GF-D8 (cell line): ENCODE results near the gene TLX2.
"Not testable (repeated sequence)": the region's sequence is repeated elsewhere in the genome, so short reads cannot be mapped to it uniquely, and the experiment has no call there.

Source experiments
- DNase-seq: peaks from one replicate; lab custom pipeline; 2025; lab: John Stamatoyannopoulos, UW

The TLX2 gene

DNA sequence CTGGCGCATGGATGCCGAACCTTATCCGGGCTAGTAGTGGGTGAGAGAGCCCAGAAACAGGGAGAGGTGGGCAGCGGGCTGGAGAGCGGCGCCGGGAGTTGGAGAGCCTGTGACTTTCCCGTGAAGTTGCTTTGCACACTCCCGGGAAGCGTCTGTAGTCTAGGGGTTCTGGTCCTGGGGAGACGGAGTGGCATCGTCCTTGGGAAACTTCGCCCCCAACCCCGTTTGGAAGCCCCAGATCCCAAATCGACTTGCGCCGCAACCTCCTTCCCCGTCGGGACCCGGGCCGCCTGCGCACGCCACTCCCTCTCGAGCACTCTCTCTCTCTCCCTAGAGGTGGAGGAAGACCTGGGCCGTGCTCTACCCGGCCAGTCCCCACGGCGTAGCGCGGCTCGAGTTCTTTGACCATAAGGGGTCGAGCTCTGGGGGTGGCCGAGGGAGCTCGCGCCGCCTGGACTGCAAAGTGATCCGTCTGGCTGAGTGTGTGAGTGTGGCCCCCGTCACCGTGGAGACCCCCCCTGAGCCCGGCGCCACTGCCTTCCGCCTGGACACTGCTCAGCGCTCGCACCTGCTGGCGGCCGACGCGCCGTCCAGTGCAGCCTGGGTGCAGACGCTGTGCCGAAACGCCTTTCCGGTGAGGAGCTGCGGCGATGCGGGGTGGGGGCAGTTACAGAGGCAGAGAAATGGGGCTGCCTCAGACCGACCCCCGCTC, 40.7 kb downstream of the TLX2 start:
- DNase-seq, result no peak

DNA sequence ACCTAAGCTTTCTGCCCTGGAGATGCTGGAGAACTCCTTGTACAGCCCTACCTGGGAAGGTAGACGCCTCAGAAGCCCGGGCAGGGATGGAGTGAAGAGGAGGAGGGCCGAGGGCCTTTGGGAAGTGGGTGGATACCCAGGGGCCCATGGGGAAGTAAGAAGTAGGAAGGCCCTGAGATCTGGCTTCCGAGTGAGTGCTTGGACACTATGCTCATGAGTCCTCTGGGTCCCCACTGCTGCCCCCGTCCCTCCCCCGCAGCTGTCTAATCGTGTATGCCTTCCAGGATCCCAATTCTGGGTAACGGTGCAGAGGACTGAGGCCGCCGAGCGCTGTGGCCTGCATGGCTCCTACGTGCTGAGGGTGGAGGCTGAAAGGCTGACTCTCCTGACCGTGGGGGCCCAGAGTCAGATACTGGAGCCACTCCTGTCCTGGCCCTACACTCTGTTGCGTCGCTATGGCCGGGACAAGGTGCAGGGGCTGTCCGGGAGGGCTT, 41.4 kb downstream of the TLX2 start:
- DNase-seq, result peak; percentile 36

DNA sequence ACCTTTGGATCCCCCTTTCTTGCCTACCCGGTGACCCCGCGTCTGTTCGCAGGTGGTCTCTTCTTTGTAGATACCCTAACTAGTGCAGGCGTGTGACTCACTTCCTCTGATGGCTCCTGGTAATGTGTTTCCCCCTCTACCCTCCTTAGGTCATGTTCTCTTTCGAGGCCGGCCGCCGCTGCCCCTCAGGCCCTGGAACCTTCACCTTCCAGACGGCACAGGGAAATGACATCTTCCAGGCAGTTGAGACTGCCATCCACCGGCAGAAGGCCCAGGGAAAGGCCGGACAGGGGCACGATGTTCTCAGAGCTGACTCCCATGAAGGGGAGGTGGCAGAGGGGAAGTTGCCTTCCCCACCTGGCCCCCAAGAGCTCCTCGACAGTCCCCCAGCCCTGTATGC, 41.9 kb downstream of the TLX2 start:
- no peak for DNase-seq

DNA sequence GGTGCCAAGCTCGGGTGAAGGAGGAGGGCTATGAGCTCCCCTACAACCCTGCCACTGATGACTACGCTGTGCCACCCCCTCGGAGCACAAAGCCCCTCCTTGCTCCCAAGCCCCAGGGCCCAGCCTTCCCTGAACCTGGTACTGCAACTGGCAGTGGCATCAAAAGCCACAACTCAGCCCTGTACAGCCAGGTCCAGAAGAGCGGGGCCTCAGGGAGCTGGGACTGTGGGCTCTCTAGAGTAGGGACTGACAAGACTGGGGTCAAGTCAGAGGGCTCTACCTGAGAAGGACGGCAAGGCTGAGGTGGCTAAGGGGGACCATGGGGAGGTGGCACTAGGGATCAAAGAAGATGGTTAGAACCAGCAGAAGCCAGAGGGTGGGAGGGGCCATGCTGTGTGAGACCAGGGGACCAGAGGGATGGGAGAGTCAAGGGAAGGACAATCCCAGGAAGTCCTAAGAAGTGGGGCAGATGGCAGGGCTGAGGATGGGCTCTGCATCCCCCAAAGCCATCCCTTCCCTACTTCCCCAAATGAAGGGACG, 42.7 kb downstream of the TLX2 start:
- no peak for DNase-seq

DNA sequence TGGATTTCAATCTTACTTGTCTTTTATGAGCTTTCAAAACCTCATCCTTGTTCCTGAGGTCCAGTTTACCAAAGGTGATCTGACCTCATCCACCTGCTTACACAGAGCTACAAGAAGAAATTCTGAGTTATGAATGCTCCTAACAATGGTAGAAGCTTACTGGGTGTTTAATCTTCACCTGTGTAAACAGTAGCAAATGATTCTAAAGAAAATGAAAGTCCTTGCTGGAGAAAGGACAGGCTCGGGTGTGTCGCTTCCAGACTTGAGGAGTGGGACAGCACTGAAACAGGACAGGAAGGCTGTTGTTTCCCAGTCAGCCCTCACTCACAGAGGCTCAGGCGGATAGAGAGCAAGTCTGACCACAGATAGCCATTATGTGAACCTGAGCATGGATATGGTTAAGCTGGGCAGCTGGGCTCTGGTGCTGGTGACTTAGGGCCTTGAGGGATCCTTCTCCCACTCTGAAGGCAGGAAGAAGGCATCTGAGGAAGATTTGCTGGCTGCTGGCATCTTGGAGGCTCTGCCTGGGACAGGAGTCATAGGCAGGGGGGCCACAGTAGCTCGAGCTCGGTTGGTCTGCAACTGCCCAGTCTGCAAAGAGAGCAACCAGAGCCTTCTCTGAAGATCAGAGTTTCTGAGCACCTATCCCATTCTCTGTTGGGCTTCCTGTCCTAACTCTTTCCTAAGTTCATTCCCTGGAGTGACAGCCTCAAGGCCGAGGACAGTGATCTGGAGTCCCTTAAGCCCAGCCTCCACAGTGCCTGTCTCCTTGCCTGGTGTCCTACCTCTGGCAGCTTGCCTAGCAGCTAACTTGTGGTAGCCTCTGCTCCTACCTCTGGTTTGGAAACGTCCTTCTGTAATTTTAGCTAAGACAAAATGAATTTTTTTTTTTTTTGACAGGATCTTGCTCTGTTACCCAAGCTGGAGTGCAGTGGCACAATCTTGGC, 44.3 kb downstream of the TLX2 start:
- DNase-seq, result no peak

DNA sequence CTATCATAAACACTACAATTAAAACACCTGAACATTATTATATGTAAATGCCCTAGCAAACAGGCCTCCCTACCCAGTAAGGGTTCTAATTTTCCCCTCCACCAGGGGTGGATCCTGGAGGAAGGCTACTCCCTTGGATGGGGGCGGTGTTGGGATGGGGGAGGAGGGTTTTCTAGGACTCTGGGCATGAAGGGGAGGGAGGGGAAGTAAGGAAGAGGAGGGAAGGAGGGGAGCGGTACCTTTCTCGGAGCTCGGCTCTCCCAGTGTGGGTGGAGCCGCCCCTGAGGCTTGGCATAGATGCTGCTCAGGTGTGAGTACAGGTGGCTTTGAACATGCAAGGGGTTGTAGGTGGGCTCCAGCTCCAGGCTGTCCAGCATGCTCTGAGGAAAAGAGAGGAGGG, 45.7 kb downstream of the TLX2 start:
- no peak for DNase-seq

DNA sequence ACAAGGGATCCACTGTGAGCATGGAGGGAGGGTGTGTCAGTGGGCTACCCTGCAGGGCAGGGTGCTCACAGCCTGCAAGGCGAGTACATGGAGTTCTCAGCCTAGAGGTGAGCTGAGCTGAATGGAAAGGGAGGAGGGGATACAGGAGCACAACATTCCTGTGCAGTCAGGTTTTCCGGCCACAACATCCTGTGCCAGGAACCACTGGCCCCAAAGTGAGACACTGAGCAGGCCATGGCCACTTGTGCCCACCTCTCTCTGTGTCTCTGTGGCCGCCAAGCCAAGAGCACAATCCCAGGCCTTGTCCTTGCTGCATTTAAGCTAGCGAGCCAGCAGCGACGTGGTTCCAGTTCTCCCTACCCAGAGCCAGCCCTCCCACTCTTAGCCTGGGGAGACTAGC, 46.3 kb downstream of the TLX2 start:
- DNase-seq, result no peak

DNA sequence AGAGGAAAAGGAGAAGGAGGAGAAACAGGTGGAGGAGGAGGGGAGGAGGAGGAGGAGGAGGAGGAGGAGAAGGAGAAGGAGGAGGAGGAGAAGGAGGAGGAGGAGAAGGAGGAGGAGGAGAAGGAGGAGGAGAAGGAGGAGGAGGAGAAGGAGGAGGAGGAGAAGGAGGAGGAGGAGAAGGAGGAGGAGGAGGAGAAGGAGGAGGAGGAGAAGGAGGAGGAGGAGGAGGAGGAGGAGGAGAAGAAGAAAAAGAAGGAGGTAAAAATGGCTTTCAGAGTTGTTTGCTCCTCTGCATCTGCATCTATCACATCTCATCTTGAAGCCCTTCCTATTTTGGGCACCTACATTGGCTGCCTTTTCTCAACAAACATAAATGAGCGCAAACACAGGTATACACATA, 46.8 kb downstream of the TLX2 start:
- not testable (repeated sequence) for DNase-seq

DNA sequence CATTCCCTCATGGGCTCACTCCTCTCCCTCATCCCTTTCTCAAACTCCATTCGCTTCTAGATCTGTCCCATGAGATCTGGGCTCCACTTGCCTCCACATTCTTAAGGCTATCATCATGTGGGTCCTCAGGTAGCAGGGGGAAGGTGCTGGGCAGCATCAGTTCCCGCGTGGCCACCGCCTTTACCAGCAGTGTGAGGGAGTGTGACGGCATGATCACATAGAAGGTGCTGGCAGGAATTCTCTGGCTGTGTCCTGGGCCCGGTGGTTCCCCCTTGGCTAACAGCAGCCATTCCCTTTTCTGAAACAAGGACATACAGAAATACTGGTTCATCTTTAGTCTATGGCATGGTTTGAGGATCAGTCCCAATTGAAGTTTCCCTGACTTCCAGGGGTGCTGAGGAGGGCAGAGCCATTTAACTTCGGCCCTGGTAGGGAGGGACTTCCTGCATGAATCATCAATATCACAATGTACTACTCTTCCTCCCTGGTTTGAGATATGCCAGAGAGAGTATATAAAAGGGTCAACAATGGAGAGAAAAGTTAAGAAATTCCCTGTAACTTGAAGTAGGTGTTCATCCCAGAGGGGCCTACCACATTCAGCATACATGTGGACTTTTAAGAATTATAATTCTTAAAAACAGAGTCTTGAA, 48.0 kb downstream of the TLX2 start:
- no peak for DNase-seq

DNA sequence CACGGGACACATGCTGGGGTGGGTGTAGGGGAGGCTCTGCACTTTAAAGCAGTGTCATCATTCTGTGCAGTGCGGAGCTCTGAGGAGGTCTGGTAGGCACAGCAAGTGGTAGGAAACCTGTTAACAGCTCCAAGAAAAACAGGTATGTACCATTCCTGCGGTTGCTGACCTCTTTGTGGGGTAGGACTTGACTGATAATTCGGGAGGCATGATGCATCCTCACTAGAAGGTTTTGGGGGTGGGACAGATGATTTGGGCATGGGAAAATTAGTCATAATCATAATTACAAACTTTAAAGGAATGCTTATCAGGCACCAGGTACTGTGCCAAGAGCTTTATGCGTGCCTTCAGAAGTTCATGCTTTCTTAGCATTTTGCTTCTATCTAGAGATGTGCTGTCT, 50.0 kb downstream of the TLX2 start:
- DNase-seq, result no peak

DNA sequence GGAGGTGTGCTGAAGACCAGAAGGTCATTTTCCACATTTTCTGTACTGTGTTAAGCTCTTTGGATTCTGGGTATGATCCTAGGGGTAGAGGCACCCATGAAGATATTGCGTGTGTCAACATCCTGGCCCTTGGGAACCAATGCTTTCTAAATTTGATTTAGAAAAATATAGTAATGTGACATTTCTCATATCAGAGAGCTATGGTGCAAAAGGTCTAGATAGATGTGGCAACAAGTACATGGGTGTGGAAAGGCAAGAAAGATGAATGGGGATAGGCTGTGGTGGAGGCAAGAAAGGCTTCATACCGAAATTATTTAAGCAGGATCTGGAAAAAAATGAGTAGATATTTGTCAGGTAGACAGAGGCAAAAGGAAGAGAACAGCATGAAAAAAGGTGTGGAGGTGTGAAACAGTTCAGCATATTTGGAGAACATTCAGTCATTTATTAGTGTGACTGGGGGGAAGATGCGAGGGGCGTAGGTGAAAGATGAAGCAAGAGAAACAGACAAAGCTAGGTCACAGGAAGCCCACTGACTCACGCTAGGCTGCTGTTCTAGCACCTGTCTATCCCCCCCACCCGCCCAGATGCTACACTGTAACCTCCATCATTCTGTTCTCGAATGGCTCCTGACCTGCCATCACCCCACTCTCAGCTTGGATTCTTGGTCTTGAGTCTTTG, 52.0 kb downstream of the TLX2 start:
- DNase-seq, result no peak

DNA sequence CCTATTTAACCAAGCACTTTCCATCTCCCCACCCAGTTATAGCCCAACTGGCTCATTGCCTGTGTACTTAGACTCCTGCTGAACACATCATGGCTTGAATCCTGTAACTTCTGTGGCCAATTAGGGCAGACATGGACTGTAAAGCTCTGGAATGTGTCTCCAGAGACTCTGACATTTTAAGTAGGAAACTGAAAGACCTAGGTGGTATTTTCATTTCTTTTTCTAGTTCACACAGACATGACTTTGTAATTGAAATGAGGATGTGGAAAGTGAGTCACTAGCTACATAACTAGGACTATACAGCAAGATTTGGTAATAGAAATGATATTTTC, 52.5 kb downstream of the TLX2 start:
- DNase-seq, result no peak
